ENCODE measurements around the gene ZFP92.

ZFP92 gene

DNA sequence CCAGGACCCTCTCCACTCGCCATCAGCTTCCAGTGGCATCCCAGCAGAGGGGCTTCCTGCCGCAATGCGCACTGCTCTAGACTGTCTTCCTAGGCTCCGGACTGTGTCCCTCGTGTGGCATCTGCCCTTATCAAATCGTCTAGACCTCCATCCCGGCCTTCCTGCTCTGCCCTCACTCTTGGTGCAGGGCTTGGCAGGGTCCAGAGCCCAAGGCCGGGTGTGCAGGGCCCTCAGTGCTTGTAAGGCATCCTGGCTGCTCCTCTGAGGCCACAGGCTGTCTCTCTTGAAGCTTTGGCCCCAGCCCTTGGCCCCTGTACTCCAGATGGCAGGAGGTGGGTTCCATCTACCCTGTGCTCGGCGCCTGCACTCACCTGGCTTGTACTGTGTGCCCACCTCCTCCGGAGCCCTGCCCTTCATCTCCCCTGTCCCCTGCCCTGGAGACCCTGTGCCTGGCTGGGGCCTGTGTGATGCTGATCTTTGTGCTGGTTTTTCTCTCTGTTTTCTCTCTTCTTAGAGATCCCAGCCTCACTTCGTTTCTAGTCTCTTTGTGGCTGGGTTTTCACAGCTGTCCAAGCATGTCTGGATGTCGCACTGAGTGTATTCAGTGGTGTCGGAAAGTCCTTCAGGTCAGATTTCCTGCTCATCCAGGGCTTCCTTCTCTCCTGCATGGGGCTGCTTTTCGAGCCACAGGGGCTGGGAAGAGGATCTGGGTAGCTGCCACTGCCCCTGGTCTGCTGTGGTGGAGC, 38.3 kb downstream of the ZFP92 start:
- H3K27me3 Mint-ChIP-seq (ENCODE audit: low read depth) = no peaks in the 10 kb centered on the region

DNA sequence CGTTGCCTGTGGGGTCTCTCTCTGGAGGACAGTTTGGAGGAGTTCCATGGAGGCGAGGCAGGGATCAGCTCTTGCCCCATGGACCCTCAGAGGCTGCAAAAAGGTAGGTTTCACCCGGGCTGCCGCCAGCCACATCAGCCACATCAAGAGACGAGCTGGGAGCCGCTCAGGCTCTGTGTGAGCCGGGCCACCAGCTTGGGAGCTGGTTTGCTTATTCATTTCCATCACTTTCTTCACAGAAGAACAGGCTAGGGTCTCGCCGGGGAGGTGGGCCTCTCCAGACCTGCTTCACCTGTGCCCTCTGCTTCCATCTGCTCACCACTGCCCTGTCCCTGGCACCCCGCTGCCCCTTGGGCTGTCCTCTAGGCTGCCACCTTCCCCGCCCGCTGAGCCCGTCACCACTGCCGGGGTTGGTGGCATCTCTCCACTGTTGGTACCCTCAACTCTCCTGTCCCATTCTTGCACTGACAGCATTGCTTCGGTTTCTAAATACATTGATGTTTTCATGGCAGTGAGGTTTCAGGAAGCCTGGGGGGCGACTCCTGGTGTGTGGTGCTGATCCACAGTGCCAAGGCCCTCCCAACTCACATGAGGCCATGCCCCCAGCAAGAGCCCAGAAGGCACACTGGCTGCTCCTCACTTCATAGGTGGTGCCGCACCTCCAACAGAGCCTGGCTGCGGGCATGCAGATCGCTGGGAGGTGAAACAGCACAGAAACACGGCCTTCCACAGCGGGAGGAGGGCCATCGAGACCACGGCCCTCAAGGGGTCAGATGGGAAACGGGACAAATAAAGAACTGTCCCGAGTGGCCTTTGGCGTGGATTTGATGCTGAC, 39.1 kb downstream of the ZFP92 start:
- H3K4me1 Mint-ChIP-seq = peaks cover 5% of the 10 kb centered on the region
- peaks cover 7% of the 10 kb centered on the region for H3K9me3 Mint-ChIP-seq
- H3K27me3 Mint-ChIP-seq (ENCODE audit: low read depth) = no peaks in the 10 kb centered on the region
- TF ChIP-seq, protein P1, sequence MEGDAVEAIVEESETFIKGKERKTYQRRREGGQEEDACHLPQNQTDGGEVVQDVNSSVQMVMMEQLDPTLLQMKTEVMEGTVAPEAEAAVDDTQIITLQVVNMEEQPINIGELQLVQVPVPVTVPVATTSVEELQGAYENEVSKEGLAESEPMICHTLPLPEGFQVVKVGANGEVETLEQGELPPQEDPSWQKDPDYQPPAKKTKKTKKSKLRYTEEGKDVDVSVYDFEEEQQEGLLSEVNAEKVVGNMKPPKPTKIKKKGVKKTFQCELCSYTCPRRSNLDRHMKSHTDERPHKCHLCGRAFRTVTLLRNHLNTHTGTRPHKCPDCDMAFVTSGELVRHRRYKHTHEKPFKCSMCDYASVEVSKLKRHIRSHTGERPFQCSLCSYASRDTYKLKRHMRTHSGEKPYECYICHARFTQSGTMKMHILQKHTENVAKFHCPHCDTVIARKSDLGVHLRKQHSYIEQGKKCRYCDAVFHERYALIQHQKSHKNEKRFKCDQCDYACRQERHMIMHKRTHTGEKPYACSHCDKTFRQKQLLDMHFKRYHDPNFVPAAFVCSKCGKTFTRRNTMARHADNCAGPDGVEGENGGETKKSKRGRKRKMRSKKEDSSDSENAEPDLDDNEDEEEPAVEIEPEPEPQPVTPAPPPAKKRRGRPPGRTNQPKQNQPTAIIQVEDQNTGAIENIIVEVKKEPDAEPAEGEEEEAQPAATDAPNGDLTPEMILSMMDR (IDR thresholded peaks at IDR 0.05; ENCODE audit: unreplicated experiment in 3 of 3) = no peak
- no peak overlapping the region for H3K4me3 Mint-ChIP-seq
- H3K36me3 Mint-ChIP-seq (ENCODE audit: low read depth) = no peaks in the 10 kb centered on the region
- H3K27ac Mint-ChIP-seq = no peak overlapping the region

More for the DNA sequence above, 38.3 kb downstream of the ZFP92 start:
- Mint-ChIP-seq H3K4me1 (peaks cover 5% of the 10 kb centered on the region), H3K36me3 (ENCODE audit: low read depth) (no peaks in the 10 kb centered on the region), H3K4me3 (no peak overlapping the region), H3K9me3 (peaks cover 7% of the 10 kb centered on the region), H3K27ac (peak overlapping the region in 2 of 3 experiments; percentile 32 to 66)
- TF ChIP-seq, protein P1 (IDR thresholded peaks at IDR 0.05; ENCODE audit: unreplicated experiment in 3 of 3) = no peak

DNA sequence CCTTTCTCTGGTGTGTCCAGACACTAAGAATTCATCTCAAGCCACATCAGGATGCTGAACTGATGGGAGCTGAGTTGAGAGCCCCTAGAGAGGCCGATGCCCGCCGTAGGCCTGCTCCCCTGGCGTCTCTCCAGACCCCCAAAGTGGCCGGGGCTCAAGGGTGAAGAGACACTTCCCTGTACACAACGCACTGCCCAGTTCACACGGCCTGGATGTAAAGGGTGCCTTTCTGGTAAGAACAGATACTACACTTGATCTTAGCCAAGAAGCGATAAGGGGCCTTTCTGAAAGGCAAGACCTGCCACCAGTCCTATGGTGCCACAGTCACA, 39.6 kb downstream of the ZFP92 start:
- Mint-ChIP-seq H3K4me3 (no peak overlapping the region), H3K4me1 (peaks cover 5% of the 10 kb centered on the region), H3K36me3 (ENCODE audit: low read depth) (no peaks in the 10 kb centered on the region), H3K27ac (no peak overlapping the region), H3K27me3 (ENCODE audit: low read depth) (no peaks in the 10 kb centered on the region), H3K9me3 (peaks cover 7% of the 10 kb centered on the region)
- TF ChIP-seq, protein P1 (IDR thresholded peaks at IDR 0.05; ENCODE audit: unreplicated experiment in 3 of 3) = no peak

DNA sequence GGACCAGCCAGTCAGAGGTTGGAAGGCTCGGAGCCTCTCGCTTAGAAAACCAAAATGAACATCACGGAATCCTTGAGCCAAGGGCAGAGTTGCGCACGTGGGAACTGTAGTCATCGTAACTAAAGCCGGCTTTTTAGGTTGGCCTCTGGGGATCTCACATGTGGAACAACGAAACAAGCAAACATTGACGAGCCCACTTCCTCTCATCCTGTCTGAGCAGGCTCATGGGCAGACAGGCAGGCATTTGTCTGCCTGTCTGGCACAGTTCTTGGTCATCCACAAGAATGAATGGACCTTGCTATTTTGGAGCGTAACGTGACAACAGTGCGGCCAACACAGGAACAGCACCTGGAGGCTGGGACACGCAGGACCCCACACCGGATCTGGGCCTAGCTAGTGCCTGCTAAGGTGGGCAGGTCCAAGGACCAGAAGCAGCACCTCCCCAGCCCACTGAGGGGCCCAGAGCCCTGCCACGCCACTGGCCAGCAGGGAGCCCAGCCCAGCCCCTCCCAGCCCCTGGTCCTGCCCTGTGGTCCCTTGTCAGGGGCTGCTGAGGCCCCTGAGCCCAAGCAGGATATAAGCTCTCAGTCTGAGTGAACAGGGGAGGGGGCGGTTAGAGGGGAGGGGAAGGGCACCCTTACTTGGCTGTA, 43.8 kb downstream of the ZFP92 start:
- TF ChIP-seq, protein P1 (IDR thresholded peaks at IDR 0.05; ENCODE audit: unreplicated experiment in 3 of 3) = no peak
- H3K4me1 Mint-ChIP-seq = peaks cover 14% of the 10 kb centered on the region

DNA sequence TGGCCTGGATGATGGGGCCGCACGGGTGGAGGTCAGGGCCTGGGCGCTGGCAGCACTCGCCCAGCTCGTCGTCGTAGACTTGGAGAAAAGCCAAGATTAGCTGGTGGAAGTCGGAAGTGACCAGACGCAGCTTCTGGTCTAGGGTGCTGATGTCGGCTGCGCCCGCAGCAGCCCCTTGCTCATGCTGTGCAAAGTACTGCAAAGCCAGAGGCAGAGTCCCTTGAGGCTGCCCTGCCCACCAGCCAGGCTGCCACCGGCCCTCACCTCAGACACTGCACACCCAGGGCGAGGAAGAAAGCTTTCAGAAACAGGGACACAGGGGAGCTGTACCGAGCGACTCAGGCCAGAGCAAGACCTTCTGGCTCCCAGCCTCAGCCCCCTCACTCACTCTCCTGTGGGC, 44.3 kb downstream of the ZFP92 start:
- Mint-ChIP-seq H3K9me3 (peaks cover 9% of the 10 kb centered on the region), H3K4me3 (no peak overlapping the region), H3K36me3 (ENCODE audit: low read depth) (peaks cover 15% of the 10 kb centered on the region), H3K27me3 (ENCODE audit: low read depth) (no peaks in the 10 kb centered on the region), H3K27ac (no peak overlapping the region), H3K4me1 (peaks cover 17% of the 10 kb centered on the region)
- TF ChIP-seq, protein P1 (IDR thresholded peaks at IDR 0.05; ENCODE audit: unreplicated experiment in 3 of 3) = no peak

More for the DNA sequence above, 43.8 kb downstream of the ZFP92 start:
- Mint-ChIP-seq H3K27ac (no peak overlapping the region), H3K27me3 (ENCODE audit: low read depth) (no peaks in the 10 kb centered on the region), H3K4me3 (no peak overlapping the region), H3K9me3 (peaks cover 9% of the 10 kb centered on the region), H3K36me3 (ENCODE audit: low read depth) (peaks cover 12% of the 10 kb centered on the region)

Data from nephron (organoid).